Globus pallidus (tissue), 1 donor: ENCODE measurements around the gene CHST1.

ENCODE experiments used
- DNase-seq: peaks from one replicate; pipeline ENCODE4 v3.0.0-alpha.2; 2015; ENCODE audit warnings: low spot score

CHST1 gene

DNA sequence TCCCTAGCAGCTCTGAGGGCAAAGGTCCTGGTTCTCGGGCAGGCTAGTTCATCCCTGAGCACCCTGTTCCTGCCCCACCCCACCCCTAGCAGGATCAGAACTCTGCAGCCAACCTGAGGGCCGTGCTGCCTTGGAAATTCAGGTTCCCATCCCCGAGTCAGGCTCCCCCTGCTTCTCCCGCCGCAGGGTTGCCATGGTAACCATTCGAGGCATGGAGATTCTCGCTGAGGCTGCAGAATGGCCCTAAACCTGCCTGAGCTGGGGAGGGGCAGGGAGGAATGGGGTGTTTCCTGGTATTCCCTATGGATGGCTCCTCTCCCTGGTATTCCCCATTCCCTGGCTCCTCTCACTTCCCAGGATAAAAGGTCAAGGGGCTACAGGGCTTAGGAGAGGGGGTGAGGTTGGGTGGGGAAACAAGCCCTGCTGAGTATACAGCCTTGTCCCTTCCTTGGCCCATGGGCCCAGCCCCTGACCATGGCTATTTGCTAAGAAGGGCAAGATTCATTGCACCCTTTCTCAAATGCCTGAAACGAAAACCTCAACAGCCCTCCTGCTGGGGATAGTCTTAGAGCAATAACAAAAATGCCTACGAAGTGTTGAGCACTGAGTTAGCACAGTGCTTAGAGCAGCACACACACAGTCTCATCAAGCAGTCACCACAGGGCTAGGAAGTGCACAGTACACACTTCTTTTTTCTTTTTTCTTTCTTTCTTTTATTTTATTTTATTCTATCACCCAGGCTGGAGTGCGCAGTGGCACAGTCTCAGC, 58.7 kb downstream of the CHST1 start:
- no peak for DNase-seq

DNA sequence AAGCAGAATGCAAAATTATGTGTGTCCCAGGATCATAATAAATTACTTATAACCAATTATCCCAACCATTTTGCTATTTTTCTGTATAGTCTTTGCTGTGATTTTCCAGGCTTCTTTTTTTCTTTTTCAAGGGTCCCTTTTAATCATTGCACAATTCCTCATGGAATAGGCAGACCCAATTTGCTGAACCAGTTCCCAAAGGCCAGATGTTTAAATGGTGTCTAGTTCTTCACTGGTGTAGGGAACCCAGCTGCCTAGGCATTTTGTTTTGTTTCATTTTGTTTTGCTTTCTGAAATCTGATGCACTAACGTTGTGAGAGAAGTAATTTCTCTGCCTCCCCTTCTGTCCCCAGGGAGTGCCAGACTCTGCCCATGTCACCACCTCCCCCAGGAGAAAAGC, 60.4 kb downstream of the CHST1 start:
- DNase-seq: no peak

DNA sequence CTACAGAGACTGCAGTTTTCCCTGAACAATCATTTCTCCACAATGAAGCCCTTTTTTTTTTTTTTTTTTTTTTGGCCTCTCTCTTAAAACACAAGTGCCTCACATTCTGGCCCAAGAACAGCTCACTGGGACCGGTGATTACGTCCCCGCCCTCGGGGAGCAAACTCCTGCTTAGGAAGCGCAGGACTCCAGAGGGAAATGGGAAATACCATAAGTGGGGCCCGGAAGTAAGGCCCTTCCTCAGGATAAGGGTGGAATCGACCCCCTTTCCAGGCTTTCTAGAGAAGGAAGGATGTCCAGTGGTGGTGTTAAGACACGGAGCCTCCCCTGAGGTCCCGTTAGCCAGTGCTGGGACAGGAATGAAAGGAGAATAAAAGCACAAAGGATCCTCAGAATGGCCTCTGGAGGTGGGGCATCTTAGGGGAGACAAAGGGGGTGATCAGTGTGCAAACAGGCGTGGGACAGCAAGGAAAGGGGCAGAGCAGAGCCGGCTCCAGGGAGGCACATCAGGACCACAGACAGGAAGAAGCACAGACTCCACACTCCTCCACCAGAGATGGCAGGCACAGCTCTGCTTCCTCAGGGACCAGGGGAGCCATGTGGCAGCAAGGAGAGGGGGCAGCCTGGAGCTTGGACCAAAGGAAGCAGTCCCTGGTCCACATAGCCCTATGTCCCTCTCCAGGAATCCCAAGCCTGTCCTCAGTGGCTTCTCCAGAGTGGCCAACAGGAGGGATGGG, 61.3 kb downstream of the CHST1 start:
- no peak for DNase-seq

DNA sequence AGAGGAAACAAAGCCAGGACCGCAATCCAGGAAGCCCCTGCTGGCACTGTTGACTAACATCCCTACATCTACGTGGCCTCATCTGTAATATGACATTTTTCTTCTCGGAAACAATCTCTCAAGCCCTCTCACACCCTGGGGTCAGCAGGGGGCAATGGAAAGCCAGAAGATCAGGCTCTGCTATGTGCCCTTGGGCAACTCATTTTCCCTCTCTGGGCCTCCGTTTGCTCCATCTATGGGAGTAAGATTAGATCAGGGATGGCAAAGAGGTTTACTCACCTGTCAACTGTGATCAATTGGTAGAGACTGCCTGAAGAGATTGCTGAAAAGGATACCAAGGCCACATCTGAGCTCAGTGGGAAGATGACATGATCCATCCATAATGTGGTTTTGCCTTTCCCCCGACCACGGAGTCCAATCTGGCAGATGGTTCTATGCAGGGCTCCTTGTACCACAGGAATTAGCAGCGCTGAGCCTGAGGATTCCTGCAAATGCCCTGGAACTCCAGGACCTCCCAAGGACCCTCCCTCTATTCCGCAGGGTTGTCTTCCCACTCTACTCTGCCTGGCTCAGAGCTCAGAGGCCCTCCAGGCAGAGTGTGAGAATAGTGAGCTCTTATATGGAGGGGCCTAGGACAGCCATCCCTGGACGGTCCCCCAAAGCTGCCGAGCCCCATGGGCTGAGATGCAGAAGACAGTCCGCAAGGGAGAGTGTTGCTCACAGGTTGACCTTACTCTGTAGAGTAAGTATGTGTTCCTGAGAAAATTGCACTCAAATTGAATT, 66.1 kb downstream of the CHST1 start:
- no peak for DNase-seq
